ENCODE measurements around the gene PTX4.

GRCh38 chr16:1466054-1466453 lies 22.7 kb downstream of the PTX4 start:
- TF ChIP-seq CTCF (IDR thresholded peaks at IDR 0.05) = no peak
- TF ChIP-seq POLR2A (IDR thresholded peaks at IDR 0.05) = no peak

All from right lobe of liver (tissue), 4 donors.